B cell (primary cell): ENCODE measurements around the gene CYTH3. TPM values are rescaled to one million over a fixed set of nuclear protein-coding genes. Genes with fewer than 3 reads are reported as not detected.

ENCODE experiments used
- ATAC-seq: fragments of 200-7000 bp; cut with Tn5 transposase; one replicate; pipeline ENCODE4 v1.10.0; 2021; ENCODE audit warnings: low read depth, mild to moderate bottlenecking, moderate number of reproducible peaks, moderate library complexity
- CTCF ChIA-PET: fragments of 350-600 bp; sonication (Branson Sonifier 250); formaldehyde crosslinking; loops from one replicate; lab custom pipeline; 2021; ENCODE audit warnings: antibody characterized with exemption, inconsistent platforms; lab: Charles Lee
- POLR2A ChIA-PET: fragments of 350-600 bp; sonication (Branson Sonifier 250); formaldehyde crosslinking; loops from one replicate; lab custom pipeline; 2021; ENCODE audit warnings: antibody characterized with exemption; lab: Charles Lee
- DNase-seq: peaks from one replicate; pipeline ENCODE4 v3.0.0; 2013
- H2AFZ ChIP-seq: 2 replicates; pipeline ENCODE4 v1.6.1; 2012; ENCODE audit warnings: mild to moderate bottlenecking, low read depth, low read length; ENCODE audit not compliant: insufficient read depth, poor library complexity, severe bottlenecking
- H3K27ac ChIP-seq, 2 donors: 1 replicate in 1 of 2; 2 replicates in 1 of 2; pipeline ENCODE4 v1.5.1; 2012 to 2013; ENCODE audit warnings: low read length in 2 of 2, mild to moderate bottlenecking in 2 of 2, moderate library complexity in 1 of 2
- H3K27me3 ChIP-seq, 4 experiments: fragments of 200-600 bp in 1 of 4; sonication (generic) in 1 of 4; replicated peaks in 1 of 4; 1 replicate in 2 of 4; 2 replicates in 2 of 4; pipeline versions ENCODE4 v1.6.1 to v1.7.0; 2013 to 2016; ENCODE audit warnings: low read length in 3 of 4, mild to moderate bottlenecking in 2 of 4, mixed read lengths in 1 of 4, moderate library complexity in 1 of 4; ENCODE audit not compliant: insufficient read depth in 4 of 4, control insufficient read depth in 3 of 4; ENCODE audit errors: control extremely low read depth in 1 of 4
- H3K36me3 ChIP-seq, 2 experiments: replicated peaks in 1 of 2; 1 replicate in 1 of 2; 2 replicates in 1 of 2; pipeline versions ENCODE4 v1.6.1 to v1.7.1; 2013; ENCODE audit warnings: low read length in 1 of 2; ENCODE audit not compliant: insufficient read depth in 2 of 2, control insufficient read depth in 1 of 2; ENCODE audit errors: control extremely low read depth in 1 of 2, extremely low read depth in 1 of 2
- H3K4me1 ChIP-seq, 2 donors: fragments of 200-600 bp in 1 of 2; sonication (generic) in 1 of 2; 1 replicate in 1 of 2; 2 replicates in 1 of 2; pipeline versions ENCODE4 v1.5.1 to v1.6.1; 2013 to 2017; ENCODE audit warnings: low read length in 2 of 2; ENCODE audit not compliant: control insufficient read depth in 2 of 2, insufficient read depth in 2 of 2
- H3K4me2 ChIP-seq: replicated peaks from 2 replicates; pipeline ENCODE3; 2012; ENCODE audit warnings: mild to moderate bottlenecking, low read depth, low read length; ENCODE audit not compliant: poor library complexity, severe bottlenecking
- H3K4me3 ChIP-seq, 5 experiments: fragments of 200-600 bp in 1 of 5; sonication (generic) in 1 of 5; 1 replicate in 3 of 5; 2 replicates in 2 of 5; pipeline versions ENCODE4 v1.5.1 to v1.7.0; 2011 to 2016; ENCODE audit warnings: low read length in 4 of 5, mild to moderate bottlenecking in 4 of 5, low read depth in 2 of 5, control low read depth in 1 of 5, moderate library complexity in 1 of 5; ENCODE audit not compliant: insufficient read depth in 1 of 5; ENCODE audit errors: control extremely low read depth in 1 of 5, extremely low read depth in 1 of 5
- H3K79me2 ChIP-seq: fragments of 200-600 bp; sonication (generic); one replicate; pipeline ENCODE4 v1.6.0; 2016; ENCODE audit warnings: low read length; ENCODE audit not compliant: control insufficient read depth, insufficient read depth
- H3K9ac ChIP-seq: fragments of 200-600 bp; sonication (generic); 2 replicates; pipeline ENCODE4 v1.6.1; 2017; ENCODE audit warnings: mild to moderate bottlenecking, low read length, moderate library complexity
- H3K9me3 ChIP-seq, 3 donors: one replicate each; pipeline versions ENCODE4 v1.6.1 to v1.7.1; 2013; ENCODE audit warnings: low read length in 2 of 3; ENCODE audit not compliant: control insufficient read depth in 2 of 3, insufficient read depth in 1 of 3; ENCODE audit errors: control extremely low read depth in 1 of 3
- H4K20me1 ChIP-seq: 2 replicates; pipeline ENCODE4 v1.6.0; 2012; ENCODE audit warnings: mild to moderate bottlenecking, low read length; ENCODE audit not compliant: insufficient read depth, control insufficient read depth, poor library complexity, severe bottlenecking
- H3K27ac Mint-ChIP-seq: one replicate; pipeline ENCODE4 v1.8.0; 2021; ENCODE audit warnings: mixed read lengths
- H3K27me3 Mint-ChIP-seq: one replicate; pipeline ENCODE4 v1.8.0; 2021; ENCODE audit warnings: mixed read lengths
- H3K4me1 Mint-ChIP-seq: one replicate; pipeline ENCODE4 v1.8.0; 2021; ENCODE audit warnings: mixed read lengths
- H3K4me3 Mint-ChIP-seq: one replicate; pipeline ENCODE4 v1.8.0; 2021; ENCODE audit warnings: mixed read lengths
- H3K9me3 Mint-ChIP-seq: one replicate; pipeline ENCODE4 v1.8.0; 2022; ENCODE audit warnings: mixed read lengths; ENCODE audit not compliant: insufficient read depth
- CTCF ChIP-seq: fragments of 200-600 bp; IDR thresholded peaks from one replicate; pipeline ENCODE4 v1.8.0; 2022; ENCODE audit warnings: antibody characterized with exemption, mild to moderate bottlenecking
- EZH2 ChIP-seq: IDR thresholded peaks from 2 replicates; pipeline ENCODE4 v1.6.1; 2012; ENCODE audit warnings: borderline replicate concordance, low read depth, mild to moderate bottlenecking, moderate library complexity, low read length; ENCODE audit not compliant: insufficient read depth, poor library complexity, severe bottlenecking
- WGBS: methylation state at CpG from one replicate; pipeline ENCODE4 v1.1.5; 2013; ENCODE audit warnings: missing lambda C conversion rate; ENCODE audit not compliant: insufficient coverage; 5-methylcytosine and 5-hydroxymethylcytosine counted together
- intact Hi-C: fragments of 100-400 bp; cut with micrococcal nuclease; formaldehyde crosslinking; loops from one replicate; pipeline ENCODE4 v1.10.0; 2022
- polyA plus RNA-seq: library from polyadenylated mRNA; depleted of rRNA; stranded (reverse); fragments of >200 nt; gene quantifications from 2 replicates; pipeline ENCODE4 v1.2.3, GENCODE V29; 2012
- total RNA-seq, 2 donors: library from RNA; stranded (reverse); fragments of 120-200 nt in 1 of 2; gene quantifications; 1 replicate in 1 of 2; 2 replicates in 1 of 2; pipeline versions ENCODE4 v1.2.3 to v1.2.4, GENCODE V29; 2013 to 2022

CYTH3 gene
- total and polyA plus RNA-seq, 2 donors (not counting 1 experiment from before 2014, with no cell fraction given): 5.2 to 11.3 TPM

DNA sequence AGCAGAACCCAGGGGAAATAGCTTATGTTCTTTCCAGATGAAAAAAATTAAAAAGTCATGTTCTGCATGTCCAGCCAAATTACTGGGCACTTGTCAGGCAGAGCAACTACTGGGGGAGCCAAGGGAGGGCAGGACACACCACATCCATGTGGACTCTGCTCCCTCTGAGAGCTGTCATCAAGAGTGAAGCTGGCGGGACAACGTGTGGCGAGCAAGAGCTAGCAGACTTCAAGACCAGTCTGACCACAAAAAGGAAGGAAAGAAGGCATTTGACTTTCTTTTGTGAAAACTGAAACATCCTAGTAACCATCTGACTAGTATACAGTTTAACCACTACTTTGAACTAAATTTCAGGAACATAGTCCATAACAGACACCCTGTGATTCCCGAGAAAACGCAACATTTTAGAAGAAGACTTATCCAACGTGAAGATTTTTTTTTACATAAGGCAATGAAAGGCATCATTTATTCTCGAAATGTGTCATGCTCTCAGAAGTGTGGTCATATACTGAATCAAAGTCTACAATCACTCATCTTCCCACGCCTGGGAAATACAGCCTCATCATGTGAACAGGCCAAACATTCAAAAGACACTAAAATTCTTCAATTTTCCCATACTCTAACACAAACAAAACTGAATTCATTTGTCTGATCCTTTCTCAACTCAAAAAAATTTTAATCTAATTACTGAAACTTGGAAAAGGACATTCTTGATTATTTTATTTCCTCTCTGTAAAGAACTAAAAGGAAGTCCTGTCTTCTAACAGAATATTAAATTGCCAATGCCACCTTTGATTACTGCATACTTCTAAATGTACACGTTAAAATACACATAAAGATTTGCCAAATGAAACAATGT lies 15.5 kb downstream of the CYTH3 start:
- no peak overlapping the region for H2AFZ ChIP-seq
- no peaks in the 10 kb centered on the region for H3K27me3 ChIP-seq
- DNase-seq: peak; percentile 19
- no peaks in the 10 kb centered on the region for H3K9me3 ChIP-seq
- CTCF ChIA-PET: interaction anchor here (1.7 kb wide), 1 partner anchor 14 kb away, joined by 4 read pairs; no protein-coding TSS in a partner anchor
- Mint-ChIP-seq H3K4me3 (peak overlapping the region; percentile 50), H3K9me3 (no peaks in the 10 kb centered on the region), H3K27me3 (peaks cover under 1% of the 10 kb centered on the region), H3K4me1 (peaks cover 41% of the 10 kb centered on the region), H3K27ac (peak overlapping the region; percentile 43)
- no peaks in the 10 kb centered on the region for H4K20me1 ChIP-seq
- peaks cover 38% of the 10 kb centered on the region for H3K79me2 ChIP-seq
- 14% methylated on average over 4 of the region's 9 CpGs for WGBS
- peak overlapping the region; percentile 12 for H3K4me2 ChIP-seq
- TF ChIP-seq CTCF (no peak), EZH2 (no peak)
- H3K4me1 ChIP-seq: peaks cover 23 to 33% of the 10 kb centered on the region in 2 donors
- H3K9ac ChIP-seq: no peak overlapping the region
- no peak overlapping the region for H3K4me3 ChIP-seq
- H3K36me3 ChIP-seq: no peaks in the 10 kb centered on the region
- ATAC-seq: no peak
- H3K27ac ChIP-seq: peak overlapping the region in 1 of 2 donors; percentile 28
- intact Hi-C loops: no loop called here
- POLR2A ChIA-PET: no interaction called here

DNA sequence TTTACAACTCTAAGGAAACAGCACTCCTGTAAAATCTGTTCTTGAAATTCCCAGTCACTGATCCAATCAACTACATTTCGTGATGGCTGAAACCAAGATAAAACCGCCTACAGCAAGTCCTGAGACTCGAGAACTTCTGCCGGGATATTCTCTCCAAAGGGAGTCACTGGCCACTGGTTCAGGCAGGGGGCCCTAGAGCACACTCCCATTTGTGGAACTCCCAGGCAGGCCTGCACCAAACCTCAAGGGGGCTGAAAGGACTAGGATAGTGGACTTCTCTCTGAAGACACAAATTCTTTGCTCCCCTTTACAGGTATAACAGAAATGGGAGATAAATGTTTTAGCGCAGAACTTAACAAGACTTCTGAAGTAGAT lies 16.3 kb downstream of the CYTH3 start:
- 86% methylated on average over 3 of the region's 5 CpGs for WGBS
- ChIA-PET POLR2A (interaction anchor here (0.7 kb wide), 1 partner anchor 68 kb away, joined by 6 read pairs; no protein-coding TSS in a partner anchor), CTCF (interaction anchor here (1.7 kb wide), 1 partner anchor 15 kb away, joined by 4 read pairs; no protein-coding TSS in a partner anchor)
- ATAC-seq (no peak), DNase-seq (no peak)
- no peaks in the 10 kb centered on the region for H3K36me3 ChIP-seq
- no peak overlapping the region for H2AFZ ChIP-seq
- H3K79me2 ChIP-seq: peaks cover 36% of the 10 kb centered on the region
- H3K9me3 ChIP-seq: no peaks in the 10 kb centered on the region
- H4K20me1 ChIP-seq: no peaks in the 10 kb centered on the region
- peaks cover 23 to 38% of the 10 kb centered on the region in 2 donors for H3K4me1 ChIP-seq
- Mint-ChIP-seq H3K9me3 (no peaks in the 10 kb centered on the region), H3K4me1 (peaks cover 41% of the 10 kb centered on the region), H3K4me3 (peak overlapping the region; percentile 50), H3K27ac (no peak overlapping the region), H3K27me3 (peaks cover 4% of the 10 kb centered on the region)
- intact Hi-C loops: no loop called here
- H3K4me3 ChIP-seq: no peak overlapping the region
- no peak overlapping the region for H3K4me2 ChIP-seq
- H3K27me3 ChIP-seq: no peaks in the 10 kb centered on the region
- H3K9ac ChIP-seq: no peak overlapping the region
- no peak for TF ChIP-seq CTCF
- TF ChIP-seq EZH2: no peak
- H3K27ac ChIP-seq: no peak overlapping the region
